Measurements from ENCODE around the gene COLEC12.

Gene COLEC12

GRCh38 chr18:493986-494983 is 6.2 kb downstream of the COLEC12 start:
- no peak overlapping the region for H3K27ac ChIP-seq (ENCODE audit: extremely low read depth, low read depth, low read length)
- CTCF ChIA-PET: interaction anchor here (0.6 to 5.0 kb wide), 3 partner anchors 8 to 109 kb away, joined by 4 to 28 read pairs (median 5); no protein-coding TSS in a partner anchor
- TF ChIP-seq ZNF621 (tag by site-specific recombination; IDR thresholded peaks at IDR 0.05) (no peak), ZNF548 (tag by site-specific recombination; IDR thresholded peaks at IDR 0.05) (no peak), ZNF354C (tag by site-specific recombination; IDR thresholded peaks at IDR 0.05; ENCODE audit: borderline replicate concordance, low read depth) (no peak), ZNF132 (tag by site-specific recombination; IDR thresholded peaks at IDR 0.05; ENCODE audit: borderline replicate concordance) (no peak), BCL6B (tag by site-specific recombination; IDR thresholded peaks at IDR 0.05) (no peak), GLI4 (tag by site-specific recombination; IDR thresholded peaks at IDR 0.05) (no peak), ZNF792 (tag by site-specific recombination; IDR thresholded peaks at IDR 0.05) (0 out of 2 replicates have a peak, but pooled peaks have one; percentile 57), ZNF19 (tag by site-specific recombination; IDR thresholded peaks at IDR 0.05; ENCODE audit: low read depth) (no peak), SP3 (tag by site-specific recombination; IDR thresholded peaks at IDR 0.05) (peak; percentile 60), ZNF549 (tag by site-specific recombination; IDR thresholded peaks at IDR 0.05) (no peak), ZNF366 (tag by site-specific recombination; conservative IDR thresholded peaks at IDR 0.05) (peak; percentile 76), KLF8 (tag by site-specific recombination; IDR thresholded peaks at IDR 0.05) (peak; percentile 88), ZNF645 (tag by site-specific recombination; IDR thresholded peaks at IDR 0.05) (no peak), ZNF398 (tag by site-specific recombination; IDR thresholded peaks at IDR 0.05) (0 out of 2 replicates have a peak, but pooled peaks have one; percentile 23), ZNF26 (tag by site-specific recombination; IDR thresholded peaks at IDR 0.05) (no peak), ZFHX2 (tag by site-specific recombination; conservative IDR thresholded peaks at IDR 0.05) (no peak), ZSCAN18 (tag by site-specific recombination; IDR thresholded peaks at IDR 0.05) (no peak), ZNF514 (tag by site-specific recombination; IDR thresholded peaks at IDR 0.05) (no peak), ZNF248 (tag by site-specific recombination; IDR thresholded peaks at IDR 0.05) (no peak), ZSCAN23 (tag by site-specific recombination; IDR thresholded peaks at IDR 0.05) (no peak; the same call in none of the 2 replicates), OSR2 (tag by site-specific recombination; IDR thresholded peaks at IDR 0.05) (peak; percentile 96), ZNF157 (tag by site-specific recombination; IDR thresholded peaks at IDR 0.05) (no peak), SALL2 (tag by site-specific recombination; IDR thresholded peaks at IDR 0.05; ENCODE audit: borderline replicate concordance) (no peak), ZNF623 (tag by site-specific recombination; IDR thresholded peaks at IDR 0.05) (no peak), ZNF140 (tag by site-specific recombination; IDR thresholded peaks at IDR 0.05) (no peak), ZNF37A (tag by site-specific recombination; IDR thresholded peaks at IDR 0.05) (no peak), ZNF174 (tag by site-specific recombination; IDR thresholded peaks at IDR 0.05) (peak; percentile 72; the same call in 1 of the 2 replicates), TCF7L2 (IDR thresholded peaks at IDR 0.05; ENCODE audit: borderline replicate concordance, low read depth, low read length) (peak; percentile 68; the same call in 1 of the 2 replicates), ZNF239 (tag by site-specific recombination; IDR thresholded peaks at IDR 0.05) (no peak), ZNF121 (tag by site-specific recombination; IDR thresholded peaks at IDR 0.05) (no peak), SP7 (tag by site-specific recombination; IDR thresholded peaks at IDR 0.05) (peak; percentile 97), ZNF146 (tag by site-specific recombination; IDR thresholded peaks at IDR 0.05) (peak; percentile 72)

More at GRCh38 chr18:493986-494983, 6.2 kb downstream of the COLEC12 start:
- no peak overlapping the region for H3K4me3 ChIP-seq (ENCODE audit: low read depth, low read length)
- POLR2A ChIA-PET: no interaction called here
- peaks cover 31% of the 10 kb centered on the region for H3K4me1 ChIP-seq (ENCODE audit: control insufficient read depth, insufficient read depth, low read length)
- H3K9me3 ChIP-seq (ENCODE audit: control insufficient read depth, insufficient read depth, low read depth, low read length): no peaks in the 10 kb centered on the region
- no peaks in the 10 kb centered on the region for H3K36me3 ChIP-seq (ENCODE audit: control insufficient read depth in 2 of 2, insufficient read depth in 1 of 2, low read length in 2 of 2)

Data from HEK293 (cell line).